ENCODE measurements around the gene LENG1. TPM values are rescaled to one million over a fixed set of nuclear protein-coding genes. Genes with fewer than 3 reads are reported as not detected.

LENG1 gene
- total RNA-seq, 1 experiment from 2014 or later: 10.8 TPM

DNA sequence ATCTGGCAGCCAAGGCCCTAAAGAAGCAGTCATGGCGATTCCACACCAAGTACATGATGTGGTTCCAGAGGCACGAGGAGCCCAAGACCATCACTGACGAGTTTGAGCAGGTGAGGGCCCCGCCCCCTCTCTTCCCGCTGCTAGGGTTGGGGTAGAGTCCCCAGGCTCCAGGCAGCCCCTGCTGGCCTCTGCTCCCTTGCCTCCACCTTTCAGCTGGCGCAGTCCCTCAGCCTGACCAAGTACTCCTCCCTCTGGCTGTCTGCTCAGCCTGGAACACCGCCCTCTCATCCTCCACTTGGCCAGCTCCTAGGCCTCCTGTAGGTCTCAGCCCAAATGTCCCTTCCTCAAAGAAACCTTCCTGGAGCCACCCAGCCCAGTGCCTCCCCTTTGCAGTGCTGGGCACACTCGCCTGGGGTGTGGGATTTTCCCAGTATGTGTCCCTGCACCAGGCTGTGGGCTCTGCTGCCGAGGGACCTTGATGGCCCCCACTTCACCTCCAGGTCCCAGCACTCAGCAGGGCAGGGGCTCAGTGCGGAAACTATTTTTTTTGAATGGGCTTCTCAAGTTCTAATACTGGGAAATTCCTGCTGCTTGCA is 5.7 kb downstream of the LENG1 start:
- in situ Hi-C loops (cut with HindIII; ENCODE audit: low pct_unique_long_range_greater_than_20kb, low sequenced_read_pairs): no loop called here
- no peak for DNase-seq (ENCODE audit: low read depth, low spot score)

- no peak for DNase-seq (ENCODE audit: low read depth, low spot score)
- in situ Hi-C loops (cut with HindIII; ENCODE audit: low pct_unique_long_range_greater_than_20kb, low sequenced_read_pairs): no loop called here
These were observed 6.5 kb downstream of the LENG1 start for GRCh38 chr19:54152878-54153524.

GRCh38 chr19:54152267-54152666 is 7.3 kb downstream of the LENG1 start:
- no peak for DNase-seq (ENCODE audit: low read depth, low spot score)
- in situ Hi-C loops (cut with HindIII; ENCODE audit: low pct_unique_long_range_greater_than_20kb, low sequenced_read_pairs): no loop called here

DNA sequence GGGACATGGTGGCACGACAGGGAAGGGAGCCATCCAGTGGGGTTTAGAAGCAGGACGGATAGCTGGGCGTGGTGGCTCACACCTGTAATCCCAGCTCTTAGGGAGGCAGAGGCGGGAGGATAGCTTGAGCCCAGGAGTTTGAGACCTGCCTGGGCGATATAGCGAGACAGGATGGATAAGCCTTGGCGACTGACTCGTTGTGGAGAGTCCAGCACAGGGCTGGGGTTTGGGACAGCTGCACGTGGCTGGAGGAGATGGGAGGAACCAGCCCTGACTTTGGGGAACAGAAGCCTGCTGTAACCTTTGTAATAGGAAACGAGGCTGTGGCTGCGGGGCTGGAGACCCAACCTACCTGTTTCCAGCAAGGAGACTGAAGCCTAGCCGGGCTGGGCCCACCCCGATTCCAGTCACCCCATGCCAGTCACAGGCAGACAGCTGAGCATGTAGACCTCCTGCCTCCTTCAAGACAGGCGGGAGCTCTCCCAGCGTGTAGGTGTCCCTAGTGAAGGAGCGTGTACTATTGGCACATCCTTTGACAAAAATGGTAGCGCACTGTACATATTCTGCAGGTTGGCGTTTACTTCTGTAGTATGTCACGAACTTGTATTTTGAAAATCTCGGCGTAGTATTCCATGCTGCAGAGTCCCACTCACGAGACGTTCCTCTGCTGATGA is 8.0 kb downstream of the LENG1 start:
- no peak for DNase-seq (ENCODE audit: low read depth, low spot score)
- in situ Hi-C loops (cut with HindIII; ENCODE audit: low pct_unique_long_range_greater_than_20kb, low sequenced_read_pairs): no loop called here

GRCh38 chr19:54149021-54149812 is 10.3 kb downstream of the LENG1 start:
- no peak for DNase-seq (ENCODE audit: low read depth, low spot score)

DNA sequence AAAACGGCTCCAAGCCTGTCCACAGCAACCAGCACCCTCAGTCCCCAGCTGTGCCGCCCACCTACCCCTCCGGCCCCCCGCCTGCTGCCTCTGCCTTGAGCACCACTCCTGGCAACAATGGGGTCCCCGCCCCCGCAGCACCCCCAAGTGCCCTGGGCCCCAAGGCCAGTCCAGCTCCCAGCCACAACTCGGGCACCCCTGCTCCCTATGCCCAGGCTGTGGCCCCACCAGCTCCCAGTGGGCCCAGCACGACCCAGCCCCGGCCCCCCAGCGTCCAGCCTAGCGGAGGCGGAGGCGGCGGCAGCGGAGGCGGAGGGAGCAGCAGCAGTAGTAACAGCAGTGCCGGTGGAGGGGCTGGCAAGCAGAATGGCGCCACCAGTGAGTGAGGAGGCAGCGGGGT is 11.4 kb downstream of the LENG1 start:
- in situ Hi-C loops (cut with HindIII; ENCODE audit: low pct_unique_long_range_greater_than_20kb, low sequenced_read_pairs): no loop called here
- DNase-seq (ENCODE audit: low read depth, low spot score): no peak

More at GRCh38 chr19:54149021-54149812, 10.3 kb downstream of the LENG1 start:
- in situ Hi-C loops (cut with HindIII; ENCODE audit: low pct_unique_long_range_greater_than_20kb, low sequenced_read_pairs): no loop called here

DNA sequence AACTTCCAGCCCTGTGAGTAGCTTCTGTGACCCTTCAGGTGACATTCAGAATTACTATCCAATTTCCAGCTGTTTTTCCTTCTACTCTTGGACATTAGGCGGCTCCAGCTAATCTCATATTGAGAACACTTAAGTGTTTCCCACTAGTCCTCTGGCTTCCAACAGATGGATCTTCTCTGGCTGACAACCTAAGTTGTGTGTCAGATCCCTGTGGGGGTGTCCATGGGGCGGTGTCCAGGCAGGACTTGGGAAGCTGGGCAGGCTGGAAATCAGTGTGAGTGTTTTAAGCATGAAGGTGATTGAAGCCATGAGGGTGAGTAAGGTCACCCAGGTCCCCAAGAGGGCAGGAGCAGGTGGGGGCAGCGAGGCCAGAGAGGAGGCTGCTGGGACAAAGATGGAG is 11.8 kb downstream of the LENG1 start:
- no peak for DNase-seq (ENCODE audit: low read depth, low spot score)
- in situ Hi-C loops (cut with HindIII; ENCODE audit: low pct_unique_long_range_greater_than_20kb, low sequenced_read_pairs): no loop called here

DNA sequence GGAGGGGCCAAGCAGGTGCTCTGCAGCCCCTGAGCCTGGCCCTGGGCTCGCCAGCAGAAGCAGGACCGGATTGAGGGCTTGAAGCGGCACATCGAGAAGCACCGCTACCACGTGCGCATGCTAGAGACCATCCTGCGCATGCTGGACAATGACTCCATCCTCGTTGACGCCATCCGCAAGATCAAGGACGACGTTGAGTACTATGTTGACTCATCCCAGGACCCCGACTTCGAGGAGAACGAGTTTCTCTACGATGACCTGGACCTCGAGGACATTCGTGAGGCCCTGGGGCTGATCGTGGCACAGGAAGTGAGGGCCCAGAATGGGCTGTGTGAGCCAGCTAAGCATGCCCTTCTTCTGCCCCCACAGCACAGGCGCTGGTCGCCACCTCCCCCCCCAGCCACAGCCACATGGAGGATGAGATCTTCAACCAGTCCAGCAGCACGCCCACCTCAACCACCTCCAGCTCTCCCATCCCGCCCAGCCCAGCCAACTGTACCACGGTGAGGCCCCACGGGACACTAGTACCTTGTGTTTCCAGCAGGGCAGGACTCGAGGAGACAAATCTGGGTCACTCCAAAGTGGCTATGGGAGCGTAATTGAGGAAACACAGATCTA is 13.9 kb downstream of the LENG1 start:
- in situ Hi-C loops (cut with HindIII; ENCODE audit: low pct_unique_long_range_greater_than_20kb, low sequenced_read_pairs): no loop called here
- DNase-seq (ENCODE audit: low read depth, low spot score): no peak

GRCh38 chr19:54142166-54142780 is 17.2 kb downstream of the LENG1 start:
- in situ Hi-C loops (cut with HindIII; ENCODE audit: low pct_unique_long_range_greater_than_20kb, low sequenced_read_pairs): no loop called here
- DNase-seq (ENCODE audit: low read depth, low spot score): no peak

DNA sequence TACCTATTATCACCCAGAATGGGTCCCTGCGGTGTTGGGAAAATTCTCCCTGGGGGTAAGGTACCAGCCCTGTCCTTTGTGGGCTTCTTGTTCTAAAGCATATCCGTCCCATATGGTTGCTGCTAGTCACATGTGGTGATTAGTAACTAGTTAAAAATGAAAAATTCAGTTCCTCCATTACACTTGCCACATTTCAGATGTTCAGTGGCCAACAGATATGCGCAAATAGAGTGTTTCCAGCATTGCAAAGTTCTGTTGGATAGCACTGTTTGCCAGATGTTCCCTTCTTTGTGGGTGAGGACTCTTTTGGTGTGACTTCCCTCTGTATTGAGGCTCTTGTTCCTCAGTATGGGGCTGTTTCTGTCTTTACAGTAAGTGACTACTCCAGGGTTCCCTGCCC is 18.2 kb downstream of the LENG1 start:
- in situ Hi-C loops (cut with HindIII; ENCODE audit: low pct_unique_long_range_greater_than_20kb, low sequenced_read_pairs): no loop called here
- no peak for DNase-seq (ENCODE audit: low read depth, low spot score)

- DNase-seq (ENCODE audit: low read depth, low spot score): no peak
- in situ Hi-C loops (cut with HindIII; ENCODE audit: low pct_unique_long_range_greater_than_20kb, low sequenced_read_pairs): no loop called here
These were observed 20.8 kb downstream of the LENG1 start for GRCh38 chr19:54138489-54139256.

DNA sequence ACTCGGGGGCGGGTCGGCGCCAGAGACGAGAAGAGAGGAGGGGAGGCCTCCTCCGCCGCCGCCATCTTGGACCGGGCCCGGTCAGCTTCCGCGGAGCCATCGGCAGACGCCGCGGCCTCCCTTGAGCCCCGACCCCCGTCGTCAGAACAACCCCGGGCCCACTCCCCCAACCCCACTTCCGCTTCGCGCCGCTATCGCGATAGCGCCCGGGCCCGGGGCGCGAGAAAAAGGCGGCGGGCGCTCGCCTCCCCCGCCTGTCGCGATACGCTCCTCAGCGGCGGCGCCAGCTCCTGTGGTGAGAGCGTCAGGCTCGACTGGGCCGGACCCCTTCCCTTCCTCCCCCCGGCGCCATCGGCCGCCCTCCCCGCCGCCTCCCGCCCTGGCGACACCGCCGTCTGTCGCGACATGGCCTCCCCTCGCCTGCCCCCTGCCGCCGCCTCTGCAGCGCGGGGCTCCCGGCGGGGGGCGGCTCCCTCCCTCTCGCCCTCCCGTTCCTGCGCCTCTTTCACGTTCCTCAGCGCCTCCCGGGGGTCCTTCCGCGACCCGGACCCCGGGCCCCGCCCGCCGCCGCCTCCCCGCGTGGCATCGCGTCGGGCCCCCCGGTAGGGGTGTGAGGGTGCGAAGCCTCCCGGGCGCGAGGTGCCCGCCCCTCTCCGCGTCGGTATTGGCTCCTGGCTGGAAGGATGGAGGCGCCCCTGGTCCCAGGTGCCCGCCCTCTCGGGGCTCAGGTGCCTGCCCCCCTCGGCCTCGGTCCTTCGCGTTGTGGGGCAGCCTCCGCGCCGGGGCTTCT is 21.6 kb downstream of the LENG1 start, which contains the start of gene CNOT3:
TSS of gene CNOT3 (plus strand) at position 64 of the 790 bp plus-strand sequence. CDS start 5,217 bp downstream, outside the sequence.
- in situ Hi-C loops (cut with HindIII; ENCODE audit: low pct_unique_long_range_greater_than_20kb, low sequenced_read_pairs): no loop called here
- DNase-seq (ENCODE audit: low read depth, low spot score): no peak

- in situ Hi-C loops (cut with HindIII; ENCODE audit: low pct_unique_long_range_greater_than_20kb, low sequenced_read_pairs): no loop called here
- DNase-seq (ENCODE audit: low read depth, low spot score): peak; percentile 100
These were observed 22.4 kb downstream of the LENG1 start for GRCh38 chr19:54136864-54137698.

GRCh38 chr19:54136086-54136863 is 23.2 kb downstream of the LENG1 start:
- DNase-seq (ENCODE audit: low read depth, low spot score): no peak
- in situ Hi-C loops (cut with HindIII; ENCODE audit: low pct_unique_long_range_greater_than_20kb, low sequenced_read_pairs): no loop called here
